HG03354 (cell line): ENCODE measurements around the gene BCR.

Source experiments
- ATAC-seq: cut with Tn5 transposase; IDR thresholded peaks from one replicate; pipeline ENCODE4 v1.9.1; 2021; ENCODE audit warnings: mild to moderate bottlenecking; ENCODE audit not compliant: unreplicated experiment, poor library complexity, severe bottlenecking

The BCR gene

DNA sequence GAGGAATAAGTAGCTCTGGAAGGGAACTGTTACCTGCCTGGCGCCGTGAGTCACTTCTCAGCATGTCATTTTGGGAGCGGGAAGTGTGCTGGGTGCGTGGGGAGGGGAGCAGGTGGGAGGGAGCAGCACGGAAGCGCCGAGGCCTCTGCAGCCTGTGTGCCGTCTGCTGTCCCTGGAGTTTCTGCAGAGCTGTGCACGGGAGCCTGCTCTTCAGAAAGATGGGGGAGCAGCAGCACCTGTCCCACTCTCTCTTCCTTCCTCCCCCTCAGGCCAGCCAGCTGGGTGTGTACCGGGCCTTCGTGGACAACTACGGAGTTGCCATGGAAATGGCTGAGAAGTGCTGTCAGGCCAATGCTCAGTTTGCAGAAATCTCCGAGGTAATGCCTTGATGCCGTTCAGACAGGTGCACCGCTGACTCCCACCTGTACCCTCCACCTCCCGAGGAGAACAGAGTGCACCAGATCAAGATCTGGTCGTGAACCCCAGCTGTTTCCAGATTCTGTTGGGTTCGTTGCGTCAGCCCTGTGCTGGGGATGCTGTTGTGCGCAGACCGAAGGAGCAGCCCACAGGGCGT, 87.9 kb downstream of the BCR start:
- no peak for ATAC-seq

DNA sequence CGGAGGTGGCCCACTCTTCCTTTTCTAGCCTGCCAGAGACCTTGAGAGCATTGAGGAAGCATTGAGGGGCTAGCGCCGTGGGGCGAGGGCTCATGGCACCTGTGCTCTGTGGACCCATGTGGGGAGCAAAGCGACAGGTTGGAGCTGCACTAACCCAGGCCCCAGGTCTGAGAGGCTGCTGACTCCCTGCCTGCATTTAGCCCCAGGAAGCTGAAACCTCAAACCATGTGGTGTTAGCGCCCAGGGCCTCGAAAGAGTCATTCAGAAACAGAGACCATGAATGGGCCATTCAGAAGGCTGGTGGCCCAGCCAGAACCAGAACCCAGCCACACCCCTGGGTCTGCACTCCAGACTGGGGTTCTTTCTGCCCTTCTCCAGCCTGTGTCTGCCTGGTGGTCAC, 88.6 kb downstream of the BCR start:
- no peak for ATAC-seq

DNA sequence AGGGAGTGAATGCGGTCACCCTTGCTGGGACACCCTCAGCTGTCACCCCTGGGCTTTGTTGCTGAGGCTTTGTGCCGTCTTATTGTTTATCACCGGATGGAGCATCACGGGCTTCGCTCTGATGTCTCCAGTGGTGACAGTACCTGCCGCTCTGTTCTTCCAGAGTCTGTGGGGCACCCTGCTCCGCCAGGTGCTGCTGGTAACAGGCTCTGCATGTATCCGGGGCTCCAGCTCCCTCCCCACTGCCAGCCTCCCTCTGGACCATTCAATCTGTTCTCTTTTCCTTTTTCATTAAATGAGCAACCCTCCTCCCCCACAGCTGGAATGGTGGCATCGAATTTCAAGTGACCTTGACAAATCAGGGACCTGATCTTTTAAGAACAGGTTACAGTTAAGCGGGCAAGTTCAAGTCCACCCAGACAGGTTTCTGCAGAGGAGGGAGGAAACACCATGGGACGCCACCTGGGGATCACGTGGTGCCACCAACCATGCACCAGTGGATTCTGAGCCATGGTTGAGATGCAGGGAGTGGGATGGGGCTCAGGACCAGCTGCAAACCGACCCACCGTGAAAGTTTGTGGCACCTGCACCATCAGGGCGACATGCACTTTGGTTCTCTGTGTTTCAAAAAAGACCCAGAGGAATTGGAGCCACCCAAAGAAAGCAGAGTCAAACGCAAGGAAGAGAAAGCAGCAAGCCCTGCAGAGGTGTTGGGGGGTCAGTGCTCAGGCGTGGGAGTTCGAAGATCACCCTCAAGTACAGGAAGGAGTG, 89.3 kb downstream of the BCR start:
- ATAC-seq: no peak

DNA sequence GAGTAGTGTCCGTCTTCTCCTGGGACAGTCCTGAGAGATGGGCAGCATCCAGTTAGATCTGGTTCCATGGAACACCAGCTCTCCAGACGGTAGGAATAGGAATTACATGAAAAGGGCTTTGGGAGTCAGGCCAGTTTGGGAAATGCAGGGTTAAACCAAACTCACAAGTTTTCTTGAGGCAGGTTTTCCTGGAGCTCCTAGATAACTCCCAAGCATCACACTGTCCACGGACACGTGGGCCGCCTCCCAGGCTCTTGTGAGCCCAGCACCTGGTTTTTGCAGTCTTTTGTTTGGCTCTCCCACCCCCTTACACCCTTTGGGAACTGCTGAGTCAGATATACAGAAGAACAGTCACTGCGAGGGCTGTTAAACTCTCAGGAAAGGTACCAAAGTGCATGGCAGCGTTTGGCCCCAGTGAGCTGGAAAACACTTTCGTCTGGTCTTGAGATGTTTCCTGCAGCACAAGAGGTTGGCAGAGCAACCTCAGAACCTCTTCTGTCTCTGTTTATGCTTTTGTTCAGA, 90.0 kb downstream of the BCR start:
- no peak for ATAC-seq

DNA sequence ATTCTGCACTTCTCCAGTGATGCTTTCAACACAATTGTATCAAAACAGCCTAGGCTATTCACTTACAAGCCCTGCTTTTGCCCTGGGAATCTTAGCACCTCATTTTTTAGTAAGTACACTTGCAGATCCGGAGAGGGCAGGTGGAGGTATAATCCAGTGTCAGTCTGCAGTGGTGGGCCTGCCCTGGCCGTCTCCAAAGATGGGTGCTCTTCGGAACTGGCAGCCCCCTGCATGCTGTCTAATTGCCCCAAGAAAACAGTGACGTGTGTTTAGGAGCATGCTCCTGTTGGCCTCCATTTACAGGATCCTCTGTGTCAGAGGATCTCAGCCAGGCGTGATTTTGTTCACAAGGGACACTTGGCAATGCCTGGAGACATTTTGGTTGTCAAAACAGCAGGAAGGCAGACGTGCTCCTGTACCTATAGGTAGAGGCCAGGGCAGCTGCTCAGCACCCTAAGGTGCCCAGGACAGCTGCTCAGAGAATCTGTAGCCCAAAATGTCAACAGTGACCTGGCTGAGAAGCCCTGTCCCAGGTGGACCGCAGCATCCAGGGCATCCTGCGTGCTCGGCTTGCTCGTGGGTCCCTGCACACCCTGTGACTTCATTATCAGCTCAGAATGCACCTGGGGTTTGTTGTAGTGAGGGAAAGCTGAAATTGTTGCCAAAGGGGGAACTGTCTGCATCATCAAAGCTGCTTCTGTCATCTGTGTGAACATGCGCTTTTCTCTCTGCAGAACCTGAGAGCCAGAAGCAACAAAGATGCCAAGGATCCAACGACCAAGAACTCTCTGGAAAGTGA, 90.7 kb downstream of the BCR start:
- no peak for ATAC-seq

DNA sequence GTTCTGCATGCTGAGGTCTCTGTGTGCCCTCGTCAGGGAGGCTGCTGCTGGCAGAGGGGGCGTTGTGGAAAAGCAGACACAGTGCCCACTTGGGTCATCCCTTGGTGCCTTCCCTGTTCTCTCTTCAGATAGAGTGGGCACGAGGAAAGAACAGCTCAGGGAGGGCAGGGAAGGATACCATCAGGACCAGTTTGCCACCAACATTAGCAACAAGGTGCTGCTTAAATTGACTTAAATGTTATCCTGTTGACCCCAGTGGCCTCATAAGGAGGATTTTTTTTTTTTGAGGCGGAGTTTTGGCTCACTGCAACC, 91.2 kb downstream of the BCR start:
- ATAC-seq: no peak

DNA sequence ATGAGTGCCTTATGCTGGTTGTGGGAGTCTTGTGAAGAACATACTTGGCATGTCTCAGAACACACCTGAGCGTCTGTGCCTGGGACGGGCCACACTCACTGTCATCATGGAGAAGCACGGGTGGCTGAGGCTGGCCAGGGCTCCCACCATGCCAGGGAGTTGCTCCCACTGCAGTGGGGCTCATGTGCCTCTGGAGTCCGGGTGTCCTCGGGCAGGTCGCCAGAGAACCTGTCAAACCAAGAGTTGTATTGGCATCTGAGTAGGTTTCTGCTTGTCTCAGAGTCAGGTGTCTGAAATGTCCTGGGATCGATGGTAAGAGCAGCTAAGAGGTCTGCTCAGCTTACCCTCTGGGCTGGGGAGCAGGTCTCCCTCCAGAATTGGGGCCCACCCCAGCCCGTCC, 92.1 kb downstream of the BCR start:
- no peak for ATAC-seq

DNA sequence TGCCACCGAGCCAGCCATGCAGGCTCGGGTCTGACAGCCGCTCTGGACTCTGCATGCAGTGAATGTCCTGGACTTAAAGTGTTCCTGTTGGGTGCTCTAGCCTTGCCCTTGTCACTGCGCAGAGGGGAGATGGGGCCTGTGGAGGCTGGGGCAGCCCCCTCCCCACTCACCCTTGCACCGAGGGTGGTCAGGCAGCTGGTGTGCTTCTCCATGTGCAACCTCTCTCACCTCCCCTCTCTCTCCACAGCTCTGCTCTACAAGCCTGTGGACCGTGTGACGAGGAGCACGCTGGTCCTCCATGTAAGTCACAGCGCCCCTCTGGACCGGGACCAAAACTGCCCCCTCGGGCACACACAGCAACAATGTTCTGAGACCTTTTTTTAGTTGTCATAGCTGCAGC, 92.5 kb downstream of the BCR start:
- ATAC-seq: no peak

DNA sequence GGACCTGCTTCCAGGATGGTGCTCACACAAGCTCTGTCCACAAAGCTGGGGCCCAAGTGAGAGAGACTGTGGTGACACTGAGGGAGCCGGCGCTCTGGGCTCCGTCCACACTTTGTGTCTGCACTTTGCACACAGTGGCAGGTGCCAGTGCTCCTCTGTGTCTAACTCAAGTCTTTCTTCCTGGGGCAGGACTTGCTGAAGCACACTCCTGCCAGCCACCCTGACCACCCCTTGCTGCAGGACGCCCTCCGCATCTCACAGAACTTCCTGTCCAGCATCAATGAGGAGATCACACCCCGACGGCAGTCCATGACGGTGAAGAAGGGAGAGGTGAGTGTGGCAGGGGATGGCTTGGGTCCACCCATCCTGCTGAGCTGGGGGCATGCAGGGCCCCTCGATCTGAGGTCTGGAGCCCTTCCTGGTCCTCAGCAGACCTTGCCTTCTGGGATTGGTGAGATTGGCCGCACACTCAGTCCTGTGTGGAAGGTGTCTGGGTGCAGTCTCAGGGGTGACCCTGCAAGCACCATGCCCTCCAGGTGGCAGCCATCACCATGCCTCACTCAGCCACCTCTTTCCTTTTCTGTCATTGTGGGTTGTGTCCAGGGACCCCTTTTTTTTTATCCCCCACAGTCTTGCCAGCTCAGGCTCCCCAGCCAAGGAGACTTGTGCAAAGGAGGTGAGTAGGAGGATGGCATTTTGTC, 93.3 kb downstream of the BCR start:
- ATAC-seq: no peak

DNA sequence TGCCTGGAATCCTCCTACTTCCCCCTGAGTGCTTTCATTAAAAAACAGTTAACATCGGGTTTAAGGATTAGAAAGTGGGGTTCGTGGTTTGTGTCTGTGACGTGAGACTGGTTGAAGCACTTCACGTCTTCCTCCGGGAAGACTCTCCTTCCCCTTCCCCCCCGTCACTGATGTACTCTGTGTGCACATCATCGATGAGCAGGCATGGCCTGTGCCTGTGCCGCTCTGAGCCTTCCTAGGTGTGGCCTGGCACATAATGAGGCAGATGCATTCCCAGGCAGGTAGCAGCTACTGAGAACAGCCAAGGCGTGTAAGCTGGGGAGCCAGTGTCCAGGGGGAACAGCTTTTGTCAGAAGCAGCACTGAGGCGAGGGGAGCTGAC, 93.8 kb downstream of the BCR start:
- no peak for ATAC-seq

DNA sequence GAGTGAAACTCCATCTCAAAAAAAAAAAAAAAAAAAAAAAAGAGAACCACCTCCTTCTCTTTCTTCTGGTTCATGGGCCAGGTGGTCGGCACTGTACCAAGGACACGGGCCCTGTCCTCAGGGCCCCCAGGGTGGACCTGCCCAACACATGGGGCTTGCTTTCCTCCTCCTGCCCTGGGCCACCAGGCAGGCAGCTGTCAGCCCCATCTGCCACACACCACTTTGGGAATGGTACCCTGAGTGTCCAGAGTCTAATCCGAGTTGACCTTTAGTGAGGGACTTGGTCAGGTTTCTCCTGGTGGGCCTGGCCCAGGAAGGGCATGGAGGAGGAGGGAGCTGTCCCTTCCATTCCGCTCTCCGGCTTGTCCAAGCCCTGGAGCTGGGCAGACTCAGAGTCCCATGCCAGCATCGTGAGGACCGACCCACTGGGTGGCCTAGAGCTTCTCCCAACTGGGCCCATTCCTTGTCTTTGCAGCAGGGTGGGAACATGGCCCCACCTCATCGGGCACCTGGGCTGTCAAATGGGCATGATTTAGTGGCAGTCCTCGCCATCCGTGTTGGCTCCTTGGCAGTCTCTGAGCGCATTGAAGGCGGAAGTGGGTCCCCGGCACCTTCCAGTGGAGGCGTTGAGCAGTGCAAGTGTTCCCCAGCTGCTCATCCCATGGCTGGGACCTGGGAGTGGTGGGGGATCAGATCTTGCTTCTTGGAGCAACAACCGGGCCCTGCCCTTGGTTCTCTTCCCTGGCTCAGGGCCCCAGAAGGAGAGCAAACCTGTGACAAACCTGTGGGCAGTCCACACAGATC, 94.8 kb downstream of the BCR start:
- no peak for ATAC-seq

DNA sequence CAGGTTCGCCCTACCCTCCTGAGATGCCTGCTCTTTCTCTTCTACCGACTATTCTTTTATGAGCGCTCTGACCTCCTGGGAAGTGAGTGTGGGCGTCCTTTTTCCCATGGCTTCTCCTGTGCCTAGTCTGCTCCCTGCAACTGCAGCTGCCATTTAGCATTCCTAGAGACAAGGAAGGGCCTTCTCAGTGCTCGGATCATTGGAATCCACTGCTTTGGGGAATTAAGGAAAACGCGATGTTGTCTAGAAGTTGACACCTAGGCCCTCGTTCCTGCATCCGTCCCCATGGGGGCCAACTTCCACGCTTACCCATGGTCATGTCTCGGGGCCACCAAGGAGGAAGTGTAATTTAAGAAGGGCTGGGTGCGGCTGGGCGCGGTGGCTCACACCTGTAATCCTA, 95.4 kb downstream of the BCR start:
- no peak for ATAC-seq

DNA sequence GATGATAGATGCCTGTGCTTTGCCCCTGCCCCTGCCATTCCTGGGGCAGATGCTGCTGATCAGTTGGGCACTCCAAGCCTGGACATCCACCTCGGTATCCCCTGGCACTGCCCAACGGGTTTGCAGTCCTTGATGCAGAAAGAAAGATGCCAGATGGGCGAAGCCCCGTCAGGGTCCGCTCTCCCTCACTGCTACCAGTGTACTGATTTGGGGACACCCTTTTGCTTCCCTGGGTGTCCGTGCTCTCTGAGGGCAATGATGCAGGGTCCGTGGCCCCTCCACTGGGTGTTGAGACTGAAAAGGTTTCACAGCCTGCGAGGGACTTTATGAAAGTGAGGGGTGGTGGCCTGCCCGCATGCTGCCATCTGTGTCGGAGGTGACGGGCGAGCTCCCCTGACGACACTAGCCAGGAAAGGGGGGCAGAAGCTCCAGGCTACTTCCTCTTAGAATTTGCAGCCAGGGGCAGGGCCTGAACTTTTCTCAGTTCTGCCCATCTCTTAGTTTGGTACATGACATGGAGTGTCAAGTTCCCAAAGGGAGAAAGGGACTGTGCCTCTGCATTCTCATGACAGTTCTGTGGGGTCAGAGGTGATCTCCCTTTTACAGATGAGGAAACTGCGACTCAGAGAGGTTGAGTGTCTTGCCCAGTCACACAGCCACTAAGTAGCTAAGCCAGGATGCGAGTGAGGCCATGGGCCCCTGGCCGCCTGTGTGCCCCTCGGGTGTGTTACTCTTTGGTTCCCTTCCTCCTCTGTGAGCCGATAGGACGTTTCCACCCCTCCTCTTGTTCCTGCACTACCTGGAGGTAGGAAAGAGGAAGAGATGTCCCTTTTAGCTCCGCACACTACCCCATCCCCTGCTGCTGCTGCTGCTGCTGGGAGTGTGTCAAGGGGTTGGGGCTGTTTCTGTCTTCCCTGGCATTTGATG, 96.6 kb downstream of the BCR start:
- no peak for ATAC-seq

DNA sequence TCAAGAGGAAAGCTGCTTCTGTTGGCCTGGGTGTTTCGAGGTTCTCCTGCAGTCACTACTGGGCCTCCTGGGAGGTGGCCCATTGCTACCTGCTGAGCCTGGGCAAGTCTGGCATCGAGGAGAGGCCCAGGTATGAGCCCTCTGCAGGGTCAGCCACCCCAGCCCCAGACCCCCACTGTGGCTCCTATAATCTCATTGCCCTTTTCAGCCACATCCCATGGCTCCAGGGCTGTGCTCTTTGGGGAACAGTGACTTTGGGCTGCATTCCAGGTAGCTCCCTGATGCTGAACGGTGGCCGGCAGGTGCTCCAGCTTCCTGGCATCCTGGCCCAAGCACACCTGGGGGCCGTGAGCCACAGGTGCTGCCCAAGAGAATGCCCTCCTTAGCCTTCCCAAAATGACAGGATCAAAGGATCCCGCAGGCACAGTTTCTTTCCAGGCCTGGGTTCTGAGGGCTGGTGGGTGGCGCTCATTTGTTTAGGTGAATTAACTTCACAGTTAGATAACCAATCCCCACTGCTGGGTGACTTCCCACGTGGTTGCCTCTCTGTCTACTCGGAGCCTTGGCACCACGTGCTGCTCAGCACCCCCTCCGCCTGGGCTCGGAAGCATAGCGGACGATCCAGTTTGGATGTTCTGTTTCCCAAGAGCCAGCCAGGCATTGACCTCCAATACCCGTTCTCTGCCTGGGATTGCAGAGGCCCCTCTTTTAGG, 97.4 kb downstream of the BCR start:
- no peak for ATAC-seq

DNA sequence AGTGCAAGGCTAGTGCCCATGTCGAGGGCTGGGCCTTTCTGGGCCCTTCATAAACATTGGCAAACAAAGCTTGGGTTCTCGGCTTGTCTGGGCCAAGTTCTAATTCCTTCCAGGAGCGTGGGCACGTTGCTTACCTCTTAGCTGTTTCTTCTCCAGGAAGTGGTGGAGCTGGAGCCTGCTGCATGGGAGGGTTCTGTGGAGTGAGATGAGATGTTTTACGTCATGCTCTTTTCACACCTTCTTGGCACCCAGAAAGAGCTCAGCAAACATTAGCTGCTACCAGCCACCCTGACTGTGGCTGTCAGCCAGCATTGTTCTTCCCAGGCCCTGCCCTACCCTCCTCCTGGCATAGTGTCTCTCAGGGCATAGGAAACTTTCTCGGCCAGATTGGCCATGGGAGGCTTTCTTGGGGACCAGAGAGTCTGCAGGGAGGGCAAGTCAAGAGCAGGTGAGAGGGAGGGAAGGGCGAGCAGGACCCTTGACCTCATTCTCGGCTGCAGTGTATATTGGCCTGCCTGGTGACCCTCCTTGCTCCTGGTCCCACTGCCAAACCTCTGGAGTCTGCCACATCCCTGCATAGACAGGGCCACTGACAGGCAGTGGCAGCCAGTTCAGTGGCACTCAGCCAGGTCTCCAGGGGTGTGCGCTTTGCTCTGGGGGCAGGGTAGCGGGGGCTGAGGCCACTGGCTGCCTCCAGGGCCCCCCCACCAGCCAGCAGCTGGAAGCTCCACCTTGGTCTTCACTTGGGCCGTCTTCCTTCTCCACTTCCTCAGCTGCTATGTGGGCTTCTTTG, 98.8 kb downstream of the BCR start:
- ATAC-seq: no peak

DNA sequence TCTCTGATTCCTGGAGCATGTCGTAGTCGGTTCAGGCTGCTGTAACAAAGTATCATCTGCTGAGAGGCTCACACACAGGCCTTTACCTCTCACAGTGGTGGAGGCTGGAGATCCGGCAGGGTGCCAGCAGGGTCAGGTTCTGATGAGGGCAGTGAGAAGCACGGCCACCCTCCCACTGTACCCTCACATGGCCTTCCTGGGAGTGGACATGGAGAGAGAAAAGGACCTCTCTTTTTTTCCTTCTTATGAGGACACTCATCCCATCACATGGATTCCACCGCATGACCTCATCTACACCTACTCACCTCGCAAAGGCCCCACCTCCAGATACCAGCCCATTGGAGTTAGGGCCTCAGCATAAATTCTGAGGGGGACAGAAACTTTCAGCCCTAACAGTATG, 99.5 kb downstream of the BCR start:
- no peak for ATAC-seq

DNA sequence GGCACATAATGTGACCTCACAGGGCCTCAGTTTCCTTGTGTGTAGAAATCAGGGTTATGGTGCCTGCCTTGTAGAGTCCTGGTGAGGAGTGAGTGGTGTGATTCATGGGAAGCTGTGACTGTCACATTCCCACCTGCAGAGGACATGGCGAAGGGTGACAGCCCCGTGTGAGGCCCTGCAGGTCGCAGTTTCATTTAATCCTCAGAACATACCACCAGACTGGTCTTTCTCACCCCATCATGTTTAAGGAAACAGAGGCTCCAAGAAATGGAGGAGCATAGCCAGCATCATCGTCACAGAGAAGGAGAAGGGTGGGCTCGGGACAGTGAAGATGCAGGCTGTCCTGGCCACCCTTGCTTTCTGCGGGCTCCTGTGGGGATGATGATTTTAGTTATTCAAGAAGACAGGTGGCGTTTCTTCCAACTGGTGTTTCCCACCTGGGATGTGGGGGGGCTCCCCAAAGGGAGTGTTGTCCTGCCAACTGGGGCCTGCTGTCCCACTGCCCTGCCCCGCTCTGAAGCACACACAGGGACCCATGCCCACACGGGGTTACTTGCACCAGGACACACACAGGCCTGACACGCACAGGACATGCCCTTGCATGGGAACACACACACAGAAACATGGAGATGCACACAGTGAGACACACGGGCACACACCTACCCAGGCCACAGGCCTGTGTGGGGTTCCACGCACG, 100.2 kb downstream of the BCR start:
- no peak for ATAC-seq
